Panc1 (cell line): Measurements from ENCODE around the gene NOP56.

ENCODE experiments used
- CTCF ChIP-seq: fragments of 450-650 bp; IDR thresholded peaks from 2 replicates; pipeline ENCODE4 v1.5.1; 2017; ENCODE audit warnings: mild to moderate bottlenecking
- POLR2AphosphoS5 ChIP-seq: IDR thresholded peaks from 2 replicates; pipeline ENCODE4 v1.6.1; 2012; ENCODE audit warnings: mild to moderate bottlenecking, low read depth, low read length, moderate library complexity
- SIN3A ChIP-seq: IDR thresholded peaks from 2 replicates; pipeline ENCODE4 v1.6.1; 2012; ENCODE audit warnings: low read depth, mild to moderate bottlenecking, low read length, moderate library complexity, borderline replicate concordance; ENCODE audit not compliant: insufficient read depth

- TF ChIP-seq SIN3A (no peak), CTCF (no peak), POLR2AphosphoS5 (no peak)
These were observed 48.0 kb upstream of the NOP56 start for GRCh38 chr20:2604506-2604835.
